Upper lobe of right lung (tissue), 1 donor: ENCODE data around the gene TMEM87A. TPM values are rescaled to one million over a fixed set of nuclear protein-coding genes. Genes with fewer than 3 reads are reported as not detected.
A peak's percentile ranks its signal among the peaks of the same experiment; 100 is the strongest.
"Not testable (repeated sequence)": the region's sequence is repeated elsewhere in the genome, so short reads cannot be mapped to it uniquely, and the experiment has no call there.

Source experiments
- ATAC-seq: fragments of 200-7000 bp; cut with Tn5 transposase; one replicate; pipeline ENCODE4 v1.9.1; 2020; ENCODE audit warnings: mild to moderate bottlenecking, moderate library complexity
- DNase-seq: peaks from one replicate; pipeline ENCODE4 v3.0.0-alpha.2; 2020
- H3K27ac ChIP-seq: fragments of 200-600 bp; one replicate; pipeline ENCODE4 v1.8.0; 2022
- H3K27me3 ChIP-seq: fragments of 200-600 bp; one replicate; pipeline ENCODE4 v1.8.0; 2022; ENCODE audit warnings: mild to moderate bottlenecking
- H3K36me3 ChIP-seq: fragments of 200-600 bp; one replicate; pipeline ENCODE4 v1.8.0; 2022
- H3K4me1 ChIP-seq: fragments of 200-600 bp; one replicate; pipeline ENCODE4 v1.8.0; 2022
- H3K4me3 ChIP-seq: fragments of 200-600 bp; one replicate; pipeline ENCODE4 v1.8.0; 2022; ENCODE audit warnings: mild to moderate bottlenecking
- H3K9me3 ChIP-seq: fragments of 200-600 bp; one replicate; pipeline ENCODE4 v1.8.0; 2022
- CTCF ChIP-seq: fragments of 200-600 bp; IDR thresholded peaks from one replicate; pipeline ENCODE4 v1.8.0; 2022; ENCODE audit warnings: antibody characterized with exemption
- intact Hi-C: fragments of 100-400 bp; cut with DNase I; formaldehyde crosslinking; loops from one replicate; pipeline ENCODE4 v1.11.0; 2022
- total RNA-seq: library from RNA; stranded (reverse); fragmentation: NEBNext Ultra II Directional; extraction: Animal tissue kit (Norgen Biotek cat#: 25700); gene quantifications from one replicate; pipeline ENCODE4 v1.2.1, GENCODE V29; 2021
- donor health status: DM: no; HTN: yes; CAD: no; lungs with severe emphysema.

The TMEM87A gene
- total RNA-seq, 1 donor from 2014 or later = 129 TPM

GRCh38 chr15:42232606-42233005 lies 40.6 kb downstream of the TMEM87A start:
- peaks cover 94% of the 10 kb centered on the region for H3K36me3 ChIP-seq

GRCh38 chr15:42231088-42231487 lies 42.1 kb downstream of the TMEM87A start:
- Histone ChIP-seq H3K4me1 (no peaks in the 10 kb centered on the region), H3K9me3 (no peaks in the 10 kb centered on the region), H3K27me3 (no peaks in the 10 kb centered on the region), H3K36me3 (peaks cover 94% of the 10 kb centered on the region), H3K27ac (no peak overlapping the region), H3K4me3 (no peak overlapping the region)
- intact Hi-C loops = no loop called here
- no peak for DNase-seq
- ATAC-seq = no peak
- no peak for TF ChIP-seq CTCF

More at GRCh38 chr15:42232606-42233005, 40.6 kb downstream of the TMEM87A start:
- intact Hi-C loops = no loop called here
- Histone ChIP-seq H3K4me3 (no peak overlapping the region), H3K4me1 (no peaks in the 10 kb centered on the region), H3K27ac (no peak overlapping the region), H3K9me3 (no peaks in the 10 kb centered on the region), H3K27me3 (no peaks in the 10 kb centered on the region)
- TF ChIP-seq CTCF = no peak
- ATAC-seq (no peak), DNase-seq (no peak)

DNA sequence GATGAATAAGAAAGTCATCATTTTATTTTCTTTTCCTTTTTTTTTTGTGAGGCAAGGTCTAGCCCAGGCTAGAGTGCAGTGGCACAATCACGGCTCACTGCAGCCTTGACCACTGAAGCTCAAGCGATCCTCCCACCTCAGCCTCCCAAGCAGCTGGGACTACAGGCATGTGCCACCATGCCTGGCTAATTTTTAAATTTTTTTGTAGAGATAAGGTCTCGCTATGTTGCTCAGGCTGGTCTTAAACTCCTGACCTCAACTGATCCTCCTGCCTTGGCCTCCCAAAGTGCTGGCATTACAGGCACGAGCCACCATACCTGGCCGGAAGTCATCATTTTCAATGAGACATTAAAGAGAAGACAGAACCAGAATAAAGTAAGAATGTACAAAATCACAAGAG lies 44.3 kb downstream of the TMEM87A start:
- intact Hi-C loops, ATAC-seq, DNase-seq, H3K4me3 ChIP-seq, H3K9me3 ChIP-seq, H3K27me3 ChIP-seq, H3K4me1 ChIP-seq: not testable (repeated sequence)
- peaks cover 95% of the 10 kb centered on the region for H3K36me3 ChIP-seq
- H3K27ac ChIP-seq = peak overlapping the region; percentile 25

- no peak overlapping the region for H3K4me3 ChIP-seq
Measured at GRCh38 chr15:42228036-42228435, 45.2 kb downstream of the TMEM87A start.

DNA sequence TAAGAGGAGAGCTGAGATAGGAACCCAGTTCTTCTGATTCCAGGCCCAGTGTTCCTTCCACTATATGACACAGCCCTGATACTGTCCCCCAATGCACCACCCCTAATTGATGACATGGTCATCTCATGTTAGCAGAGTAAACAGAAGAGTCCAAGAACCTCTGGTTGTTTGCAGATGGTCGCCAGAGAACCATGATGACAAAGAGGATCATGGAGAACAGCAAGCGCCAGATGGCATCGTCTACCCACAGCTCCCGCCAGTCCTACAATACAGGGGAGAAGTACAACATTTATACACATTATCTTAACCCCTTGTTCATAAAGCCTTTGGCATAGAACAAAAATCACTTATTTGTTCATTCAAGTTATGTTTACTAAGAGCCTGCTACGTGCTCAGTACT lies 46.6 kb downstream of the TMEM87A start:
- no peak for TF ChIP-seq CTCF
- Histone ChIP-seq H3K27me3 (no peaks in the 10 kb centered on the region), H3K27ac (no peak overlapping the region), H3K36me3 (peaks cover 93% of the 10 kb centered on the region), H3K4me1 (no peaks in the 10 kb centered on the region), H3K9me3 (no peaks in the 10 kb centered on the region), H3K4me3 (no peak overlapping the region)
- DNase-seq = no peak
- intact Hi-C loops = no loop called here
- no peak for ATAC-seq

More at GRCh38 chr15:42228036-42228435, 45.2 kb downstream of the TMEM87A start:
- ATAC-seq (no peak), DNase-seq (no peak)
- peaks cover 95% of the 10 kb centered on the region for H3K36me3 ChIP-seq
- no peaks in the 10 kb centered on the region for H3K27me3 ChIP-seq
- H3K4me1 ChIP-seq = no peaks in the 10 kb centered on the region
- TF ChIP-seq CTCF = no peak
- H3K9me3 ChIP-seq = no peaks in the 10 kb centered on the region
- intact Hi-C loops = no loop called here
- H3K27ac ChIP-seq = no peak overlapping the region

DNA sequence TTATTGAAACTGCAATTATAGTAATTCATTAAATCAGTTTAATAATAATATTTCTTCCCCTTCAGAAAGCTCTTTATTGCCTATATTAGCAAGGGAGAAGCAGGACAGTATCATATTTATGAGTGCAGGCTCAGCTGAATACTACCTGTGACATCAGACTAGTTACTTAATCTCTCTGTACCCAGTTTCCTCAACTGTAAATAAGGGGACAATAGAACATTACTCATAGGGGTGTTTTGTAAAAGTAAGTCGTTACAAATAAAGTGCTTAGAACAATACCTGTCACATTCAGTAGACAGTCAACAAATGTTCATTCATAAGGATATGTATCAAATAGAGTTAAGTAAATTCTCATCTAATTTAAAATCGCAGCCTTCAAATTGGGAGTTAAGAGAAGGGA lies 53.0 kb downstream of the TMEM87A start:
- H3K27me3 ChIP-seq = no peaks in the 10 kb centered on the region
- H3K4me1 ChIP-seq = no peaks in the 10 kb centered on the region
- no peaks in the 10 kb centered on the region for H3K9me3 ChIP-seq
- no peak overlapping the region for H3K4me3 ChIP-seq
- TF ChIP-seq CTCF = no peak
- intact Hi-C loops = no loop called here
- DNase-seq = no peak
- H3K36me3 ChIP-seq = peaks cover 87% of the 10 kb centered on the region
- H3K27ac ChIP-seq = no peak overlapping the region
- no peak for ATAC-seq
